HG02870 (cell line): ENCODE measurements around the gene S100A13.
"Not testable (repeated sequence)": the region's sequence is repeated elsewhere in the genome, so short reads cannot be mapped to it uniquely, and the experiment has no call there.

Source experiments
- ATAC-seq: cut with Tn5 transposase; IDR thresholded peaks from one replicate; pipeline ENCODE4 v1.9.1; 2021; ENCODE audit warnings: mild to moderate bottlenecking, moderate library complexity; ENCODE audit not compliant: unreplicated experiment

S100A13 gene

GRCh38 chr1:153648000-153648643, 20.8 kb upstream of the S100A13 start:
- ATAC-seq, result no peak

- no peak for ATAC-seq
Observed at GRCh38 chr1:153647346-153647714, 20.0 kb upstream of the S100A13 start.

- ATAC-seq, result no peak
Observed at GRCh38 chr1:153646672-153647345, 19.5 kb upstream of the S100A13 start.

GRCh38 chr1:153643816-153644215, 16.5 kb upstream of the S100A13 start:
- ATAC-seq, result no peak

- ATAC-seq, result no peak
Observed at GRCh38 chr1:153643100-153643499, 15.8 kb upstream of the S100A13 start.

- no peak for ATAC-seq
Observed at GRCh38 chr1:153642161-153642560, 14.9 kb upstream of the S100A13 start.

GRCh38 chr1:153640861-153641260, 13.6 kb upstream of the S100A13 start:
- ATAC-seq, result no peak

GRCh38 chr1:153640213-153640612, 12.9 kb upstream of the S100A13 start:
- not testable (repeated sequence) for ATAC-seq

GRCh38 chr1:153639280-153639679, 12.0 kb upstream of the S100A13 start:
- ATAC-seq, result no peak

- ATAC-seq, result no peak
Observed at GRCh38 chr1:153638261-153638660, 11.0 kb upstream of the S100A13 start.

- no peak for ATAC-seq
Observed at GRCh38 chr1:153636312-153636711, 9.0 kb upstream of the S100A13 start.

GRCh38 chr1:153635872-153636271, 8.6 kb upstream of the S100A13 start:
- no peak for ATAC-seq

GRCh38 chr1:153633754-153634665, 6.7 kb upstream of the S100A13 start, which contains the start of gene CHTOP:
TSS of gene CHTOP (plus strand) at chr1:153634066. CDS start at chr1:153636589, 2,523 bp downstream.
- ATAC-seq, result peak; percentile 78

- ATAC-seq, result no peak
Observed at GRCh38 chr1:153633161-153633753, 6.0 kb upstream of the S100A13 start.

- no peak for ATAC-seq
Observed at GRCh38 chr1:153631047-153632022, 4.0 kb upstream of the S100A13 start.

- ATAC-seq, result no peak
Observed at GRCh38 chr1:153630384-153630783, 3.1 kb upstream of the S100A13 start.

- no peak for ATAC-seq
Observed at GRCh38 chr1:153629971-153630370, 2.7 kb upstream of the S100A13 start.

- ATAC-seq, result no peak
Observed at GRCh38 chr1:153629343-153629665, 2.0 kb upstream of the S100A13 start.

GRCh38 chr1:153628638-153629342, 1.5 kb upstream of the S100A13 start:
- no peak for ATAC-seq
